GM21737 (cell line): ENCODE data around the gene SPATA46.

Source experiments
- ATAC-seq: cut with Tn5 transposase; IDR thresholded peaks from one replicate; pipeline ENCODE4 v1.9.1; 2021; ENCODE audit warnings: mild to moderate bottlenecking, moderate library complexity; ENCODE audit not compliant: unreplicated experiment

The SPATA46 gene

DNA sequence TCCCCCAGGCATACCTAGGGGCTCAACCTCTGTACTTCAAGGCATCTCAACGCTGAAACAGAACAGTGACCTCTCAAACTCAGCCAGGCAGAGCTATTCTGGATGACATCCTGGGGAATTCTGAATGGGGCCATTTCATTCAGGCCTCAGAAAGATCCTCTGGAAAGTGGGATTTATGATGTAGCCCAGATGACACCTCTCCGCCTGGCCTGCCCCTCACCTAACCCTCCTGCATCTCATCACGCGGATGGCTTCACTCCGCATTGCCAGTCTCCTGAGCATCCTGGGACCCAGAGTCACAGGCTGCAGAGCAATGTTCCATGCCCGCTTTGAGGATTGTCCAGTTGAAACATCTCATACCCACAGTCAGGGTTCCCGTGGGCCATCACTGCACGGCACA is 1.2 kb downstream of the SPATA46 start:
- ATAC-seq, result no peak

DNA sequence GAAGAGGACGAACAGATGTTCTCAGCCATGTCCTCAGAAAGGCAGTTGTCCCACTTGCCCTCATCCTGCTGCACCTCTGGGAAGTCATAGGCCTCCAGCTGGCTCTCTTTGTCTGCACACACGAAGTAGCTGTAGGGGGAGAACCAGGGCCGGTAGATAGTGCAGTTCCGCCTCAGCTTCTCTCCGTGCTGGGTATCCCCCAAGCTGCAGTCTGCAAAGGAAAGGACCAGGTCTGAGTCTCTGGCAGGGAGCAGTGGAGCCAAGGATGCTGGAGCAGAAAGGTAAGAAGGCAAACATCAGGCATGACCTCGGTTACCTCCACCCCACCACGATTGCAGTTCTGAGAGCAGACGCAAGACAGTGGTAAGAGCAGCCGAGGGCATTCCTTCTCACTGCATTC is 2.2 kb downstream of the SPATA46 start:
- no peak for ATAC-seq

DNA sequence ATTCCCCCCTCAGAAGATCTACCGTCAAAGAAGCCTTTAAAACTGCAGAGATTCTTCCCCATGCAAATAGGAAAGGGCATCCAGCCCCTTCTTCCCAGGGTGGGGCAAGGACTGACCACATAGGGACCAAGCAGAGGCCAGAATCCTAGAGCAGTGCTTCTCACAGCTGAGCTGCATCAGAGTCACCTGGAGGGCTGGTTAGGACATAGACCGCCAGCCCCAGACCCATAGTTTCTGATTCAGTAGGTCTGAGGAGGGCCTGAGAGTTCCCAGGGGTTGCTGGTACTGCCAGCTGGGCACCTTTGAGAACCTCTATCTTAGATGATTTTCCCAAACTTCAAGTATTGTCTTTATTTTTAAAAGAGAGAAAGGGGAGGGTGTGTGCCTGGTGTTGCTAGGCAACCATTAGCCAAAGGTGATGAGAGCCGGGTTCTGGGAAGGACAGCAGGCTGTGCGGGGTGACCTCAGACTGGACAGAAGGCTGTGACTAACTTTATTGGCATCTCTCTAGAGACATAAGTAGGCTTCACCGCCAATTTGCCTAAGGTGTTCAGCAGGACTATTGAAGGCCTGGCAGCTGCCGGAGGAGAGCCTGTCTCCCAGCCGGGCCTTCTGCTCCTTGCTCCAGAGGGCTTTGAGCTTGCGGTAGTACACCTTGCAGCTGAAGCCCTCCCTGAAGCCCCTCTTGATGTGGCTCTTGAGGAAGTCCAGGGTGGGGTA is 3.0 kb downstream of the SPATA46 start:
- no peak for ATAC-seq

DNA sequence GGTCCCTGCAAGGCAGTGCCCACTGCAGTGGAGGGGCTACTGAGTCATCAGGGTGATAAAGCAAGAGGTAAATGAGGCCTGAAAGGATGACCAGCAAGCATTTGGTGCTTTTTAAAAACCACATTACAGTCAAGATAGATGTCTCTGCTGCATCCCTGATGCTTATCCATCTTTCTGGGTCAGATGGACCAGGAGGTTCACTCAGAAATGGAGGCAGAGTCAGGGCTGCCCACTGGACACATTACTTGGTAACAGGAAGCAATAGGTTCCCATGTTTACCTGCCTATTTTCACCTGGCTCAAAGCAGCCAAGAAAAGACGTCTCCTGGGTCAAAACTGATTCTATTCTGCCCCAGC is 3.6 kb downstream of the SPATA46 start:
- no peak for ATAC-seq

DNA sequence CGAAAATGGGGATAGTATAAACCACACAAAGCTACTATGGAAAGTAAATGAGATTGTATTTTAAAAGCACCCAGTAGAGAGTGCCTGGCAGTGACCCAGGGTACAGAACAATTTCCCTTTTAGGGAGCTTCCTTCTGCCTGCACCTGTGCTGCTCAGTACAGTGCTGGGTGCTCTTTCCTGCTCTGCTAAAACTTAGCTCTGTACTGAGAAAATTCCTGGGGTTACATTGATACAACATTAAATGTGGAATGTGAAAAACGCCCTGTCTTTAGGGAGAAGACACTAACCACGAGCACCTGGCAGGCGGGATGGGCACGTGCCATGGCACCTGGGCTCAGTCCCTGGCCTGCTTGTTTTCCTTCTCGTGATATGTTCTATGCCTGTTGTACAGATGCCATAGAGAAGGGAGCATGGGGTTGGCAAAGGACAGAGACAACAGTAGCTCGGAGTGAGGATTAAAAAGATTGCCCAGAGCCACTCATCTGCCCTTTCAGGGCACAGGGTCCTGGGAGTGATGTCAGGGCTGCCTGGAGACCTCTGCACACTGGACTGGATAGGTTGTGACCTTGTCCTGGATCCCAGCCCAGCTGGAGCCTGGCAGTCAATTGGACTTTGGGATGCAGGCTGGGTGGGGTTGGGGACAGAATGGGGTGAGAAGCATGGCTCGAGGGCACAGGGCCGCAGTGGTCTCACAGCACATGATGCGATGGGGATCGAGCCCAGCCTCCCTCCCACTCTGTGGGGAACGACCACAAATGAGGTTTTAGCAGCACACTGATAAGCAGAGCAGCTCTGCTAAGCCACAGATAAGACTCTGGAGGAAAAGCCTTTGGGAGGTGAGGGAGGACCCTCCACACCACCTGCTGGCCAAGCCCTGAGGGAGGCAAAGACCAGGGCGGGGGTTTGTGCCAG is 4.2 kb downstream of the SPATA46 start:
- no peak for ATAC-seq

DNA sequence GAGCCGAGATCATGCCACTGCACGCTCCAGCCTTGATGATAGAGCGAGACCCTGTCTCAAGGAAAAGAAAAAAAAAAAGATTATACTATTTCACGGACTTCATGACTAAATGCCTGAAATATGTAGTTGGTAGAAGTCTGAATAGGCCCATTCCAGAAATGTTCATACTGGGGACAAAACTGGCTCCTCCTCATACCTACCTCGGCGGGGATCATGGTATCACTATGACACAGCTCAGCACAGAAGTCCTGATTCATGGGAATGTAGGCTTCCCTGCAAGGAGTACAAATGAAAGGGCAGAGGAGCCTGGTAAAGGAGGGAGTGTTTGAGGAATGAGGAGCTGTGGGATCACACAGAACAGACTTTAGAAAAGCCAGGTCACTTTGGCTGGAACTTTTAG is 5.0 kb downstream of the SPATA46 start:
- ATAC-seq, result no peak

DNA sequence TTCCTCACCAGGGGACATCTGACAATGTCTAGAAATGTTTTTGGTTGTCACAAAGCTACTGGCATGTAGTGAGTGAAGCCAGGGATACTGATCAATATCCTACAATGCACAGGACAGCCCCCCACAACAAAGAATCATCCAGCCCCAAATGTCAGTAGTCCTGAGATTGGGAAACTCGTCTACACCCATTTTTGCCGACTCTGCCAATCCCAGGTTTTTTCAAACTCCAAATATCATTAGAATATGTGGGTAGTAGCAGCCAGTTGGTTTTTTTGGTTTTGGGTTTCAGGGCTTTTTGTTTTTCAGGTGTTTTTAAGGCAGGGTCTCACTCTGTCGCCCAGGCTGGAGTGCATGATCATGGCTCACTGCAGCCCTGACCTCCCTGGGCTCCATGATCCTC is 5.9 kb downstream of the SPATA46 start:
- ATAC-seq, result no peak

DNA sequence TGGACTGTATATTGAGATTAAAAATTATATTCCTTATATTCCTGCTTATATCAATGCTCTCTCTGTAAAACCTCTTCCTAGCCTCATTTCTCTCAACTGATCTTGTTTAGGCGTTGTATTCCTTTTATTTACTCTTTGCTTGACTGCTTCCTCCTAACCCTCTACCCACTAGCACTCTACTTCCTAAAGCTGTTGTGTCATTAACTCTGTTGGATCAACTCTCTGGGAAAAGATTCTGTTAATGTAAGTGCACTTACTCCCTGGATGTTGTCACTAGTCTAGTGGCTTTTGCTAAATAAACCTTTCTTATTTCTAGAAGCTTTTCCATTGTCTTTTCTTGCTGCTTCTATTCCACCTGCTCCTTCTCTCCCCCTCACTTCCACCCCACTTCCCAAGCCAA is 6.5 kb downstream of the SPATA46 start:
- ATAC-seq, result no peak

DNA sequence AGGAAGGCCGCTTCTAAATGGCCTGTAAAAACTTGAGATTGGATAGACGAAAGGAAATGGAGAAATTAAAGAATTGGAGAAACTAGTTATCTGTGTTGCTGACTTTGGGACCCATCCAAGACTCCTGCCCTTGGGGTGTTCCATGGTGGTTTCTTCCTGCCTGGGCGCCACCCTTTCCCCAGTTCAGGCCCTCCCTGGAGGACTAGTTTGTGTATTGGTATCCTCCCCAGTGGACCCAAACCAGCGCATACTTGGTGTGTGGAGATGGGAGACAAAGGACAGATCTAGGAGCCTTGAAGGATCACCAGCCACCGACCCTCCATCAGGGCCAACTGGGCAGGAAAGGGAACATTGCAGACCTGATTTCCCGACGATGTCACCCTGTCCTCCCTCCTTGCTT is 7.1 kb downstream of the SPATA46 start:
- no peak for ATAC-seq

DNA sequence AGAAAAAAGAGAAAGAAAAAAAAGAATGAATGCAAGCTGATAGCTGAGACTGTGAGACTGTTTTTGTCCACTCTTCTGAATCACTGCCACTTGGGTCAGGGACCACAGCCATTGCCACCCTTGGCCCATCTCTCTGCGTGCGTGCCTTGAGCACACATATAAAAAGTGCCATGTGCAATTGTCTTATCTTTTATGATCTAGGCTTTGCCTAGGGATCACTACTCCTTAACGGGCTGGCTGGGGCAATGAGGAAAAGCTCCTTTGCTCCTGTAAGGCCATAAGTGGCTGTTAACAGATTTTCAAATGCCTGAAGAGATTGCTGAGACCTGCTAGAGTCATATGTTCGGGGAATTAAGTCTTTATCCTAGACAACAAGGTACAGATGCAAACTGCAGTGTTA is 8.2 kb downstream of the SPATA46 start:
- ATAC-seq, result no peak

DNA sequence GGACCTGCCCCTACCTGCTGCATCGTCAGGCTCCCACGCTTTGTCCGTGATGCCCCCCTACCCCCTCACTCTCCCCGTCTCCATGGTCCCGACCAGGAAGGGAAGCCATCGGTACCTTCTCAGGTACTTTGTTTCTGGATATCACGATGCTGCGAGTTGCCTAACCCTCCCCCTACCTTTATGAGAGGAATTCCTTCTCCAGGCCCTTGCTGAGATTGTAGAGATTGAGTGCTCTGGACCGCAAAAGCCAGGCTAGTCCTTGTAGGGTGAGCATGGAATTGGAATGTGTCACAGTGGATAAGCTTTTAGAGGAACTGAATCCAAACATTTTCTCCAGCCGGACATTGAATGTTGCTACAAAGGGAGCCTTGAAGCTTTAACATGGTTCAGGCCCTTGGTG is 8.9 kb downstream of the SPATA46 start:
- ATAC-seq, result no peak

DNA sequence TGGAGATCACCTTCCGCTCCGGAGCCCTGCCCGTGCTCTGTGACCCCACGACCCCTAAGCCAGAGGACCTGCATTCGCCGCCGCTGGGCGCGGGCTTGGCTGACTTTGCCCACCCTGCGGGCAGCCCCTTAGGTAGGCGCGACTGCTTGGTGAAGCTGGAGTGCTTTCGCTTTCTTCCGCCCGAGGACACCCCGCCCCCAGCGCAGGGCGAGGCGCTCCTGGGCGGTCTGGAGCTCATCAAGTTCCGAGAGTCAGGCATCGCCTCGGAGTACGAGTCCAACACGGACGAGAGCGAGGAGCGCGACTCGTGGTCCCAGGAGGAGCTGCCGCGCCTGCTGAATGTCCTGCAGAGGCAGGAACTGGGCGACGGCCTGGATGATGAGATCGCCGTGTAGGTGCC is 9.6 kb downstream of the SPATA46 start:
- no peak for ATAC-seq

DNA sequence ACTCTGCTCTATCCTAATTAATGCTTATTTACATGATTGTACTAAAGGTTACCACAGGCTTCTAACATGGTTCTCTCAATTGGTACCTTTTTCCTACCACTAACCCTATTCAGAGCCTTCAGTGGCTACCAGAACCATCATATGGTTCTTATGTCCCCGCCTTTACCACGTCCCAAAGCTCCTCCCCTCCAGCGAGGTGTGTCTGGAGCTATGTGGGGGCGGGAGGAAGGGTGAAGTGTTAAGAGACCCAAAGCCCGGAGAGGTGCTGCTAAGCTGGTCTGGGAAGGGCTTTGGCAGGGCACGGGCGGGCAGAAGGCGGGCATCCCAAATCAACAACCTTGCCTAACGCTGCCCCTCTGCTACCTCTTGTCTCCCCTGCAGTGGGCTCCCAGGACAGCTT is 10.0 kb downstream of the SPATA46 start:
- no peak for ATAC-seq

DNA sequence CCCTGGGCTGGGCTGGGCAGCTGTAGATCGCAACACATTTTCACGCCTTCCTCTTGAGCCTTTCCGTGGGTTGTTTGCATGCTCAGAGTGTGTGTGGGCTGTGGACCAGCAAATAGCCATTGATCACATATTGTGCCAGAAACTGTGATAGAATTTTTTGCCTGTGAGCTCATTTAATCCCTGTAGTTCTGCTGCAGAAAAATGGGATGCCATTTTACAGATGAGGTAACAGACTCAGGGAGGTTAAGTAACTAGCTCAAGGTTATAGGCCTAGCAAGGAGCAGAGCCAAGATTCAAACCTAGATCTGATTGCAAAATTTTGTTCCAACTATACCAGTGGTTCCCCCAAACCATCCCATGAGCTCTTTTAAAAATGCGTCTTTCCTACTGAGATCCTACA is 10.5 kb downstream of the SPATA46 start:
- no peak for ATAC-seq

DNA sequence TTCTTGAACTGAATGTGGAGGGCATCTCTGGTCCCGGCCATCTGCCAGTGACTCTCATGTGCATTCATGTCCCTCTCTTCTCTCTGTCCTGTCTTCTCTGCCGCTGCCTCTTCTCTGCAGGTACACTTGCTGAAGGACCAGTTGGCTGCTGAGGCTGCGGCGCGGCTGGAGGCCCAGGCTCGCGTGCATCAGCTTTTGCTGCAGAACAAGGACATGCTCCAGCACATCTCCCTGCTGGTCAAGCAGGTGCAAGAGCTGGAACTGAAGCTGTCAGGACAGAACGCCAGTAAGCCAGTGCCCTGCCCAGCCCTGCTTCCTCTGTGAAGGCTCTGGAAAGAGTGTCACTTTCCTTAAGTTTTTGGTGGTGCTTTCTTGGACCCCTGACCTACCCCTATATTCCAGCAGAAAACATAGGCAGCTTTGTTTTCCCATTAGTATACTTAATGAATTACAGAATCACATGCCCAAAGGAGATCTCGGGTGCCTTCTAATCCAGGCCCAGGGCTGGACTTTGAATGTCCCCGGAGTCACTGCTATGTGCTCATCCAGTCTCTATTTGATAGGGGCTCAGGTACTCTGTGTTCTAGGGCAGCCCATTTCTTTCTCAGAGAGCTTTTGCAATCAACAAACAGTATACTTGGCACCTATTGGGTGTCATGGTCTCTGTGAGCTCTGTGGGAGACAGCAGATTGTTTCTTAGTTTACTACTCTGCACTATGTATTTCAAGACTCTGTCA is 11.2 kb downstream of the SPATA46 start:
- ATAC-seq, result no peak

DNA sequence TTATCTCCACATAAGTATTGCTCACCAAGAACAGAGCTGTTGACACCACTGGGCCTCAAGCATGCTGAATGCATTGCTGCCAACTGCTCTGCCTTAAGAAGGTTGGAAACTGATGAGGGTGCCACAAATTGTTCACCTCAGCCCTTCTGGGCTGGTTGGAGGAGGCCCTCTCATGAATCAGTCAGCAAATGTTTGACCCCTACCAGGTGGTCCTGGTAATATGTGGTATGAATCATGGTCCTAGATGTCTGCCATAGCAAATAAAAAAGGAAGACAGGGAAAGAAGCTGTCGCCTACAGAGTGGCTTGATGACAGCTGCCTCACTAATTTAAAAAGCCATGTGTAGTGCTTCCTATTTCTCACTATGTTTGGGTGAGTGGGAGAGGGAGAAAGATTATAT is 12.2 kb downstream of the SPATA46 start:
- ATAC-seq, result no peak

DNA sequence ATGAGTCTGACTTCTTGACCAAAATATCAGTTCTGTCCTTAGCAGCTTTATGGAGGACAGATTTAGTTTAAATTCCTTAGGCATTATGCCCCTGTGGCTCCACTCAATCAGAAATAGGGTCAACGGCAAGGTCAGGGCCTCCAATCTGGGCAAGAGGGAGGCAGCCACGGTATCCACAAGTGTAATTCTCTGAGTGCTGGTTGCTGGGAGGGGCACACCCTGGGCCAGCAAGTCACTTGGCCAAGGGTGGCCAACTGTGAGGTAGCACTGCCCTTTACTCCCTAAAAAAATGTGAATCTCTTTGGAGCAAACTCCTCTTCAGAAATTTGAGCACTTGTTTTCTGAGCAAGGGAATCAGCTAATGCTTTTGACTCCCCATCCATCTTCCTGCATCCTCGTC is 12.8 kb downstream of the SPATA46 start:
- ATAC-seq, result no peak

DNA sequence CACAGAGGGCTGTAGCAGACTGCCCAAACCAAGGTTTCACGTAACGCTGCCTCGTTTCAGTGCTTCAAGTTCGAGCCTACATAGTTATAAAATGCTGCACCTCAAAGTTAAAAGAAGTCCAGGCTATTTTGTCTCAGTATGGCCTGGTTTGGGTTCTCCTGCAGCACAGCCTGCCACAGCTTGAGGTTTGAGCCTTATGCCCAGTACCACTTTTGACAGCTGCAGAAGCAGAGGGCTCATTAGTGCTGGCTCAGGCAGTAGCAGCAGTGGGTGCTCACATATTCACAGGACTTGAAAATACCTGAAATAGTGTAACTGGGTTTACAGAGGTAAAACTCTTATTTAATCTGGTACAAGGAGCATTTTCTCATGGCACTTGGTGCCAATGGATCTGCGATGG is 15.3 kb downstream of the SPATA46 start:
- peak; percentile 35 for ATAC-seq

DNA sequence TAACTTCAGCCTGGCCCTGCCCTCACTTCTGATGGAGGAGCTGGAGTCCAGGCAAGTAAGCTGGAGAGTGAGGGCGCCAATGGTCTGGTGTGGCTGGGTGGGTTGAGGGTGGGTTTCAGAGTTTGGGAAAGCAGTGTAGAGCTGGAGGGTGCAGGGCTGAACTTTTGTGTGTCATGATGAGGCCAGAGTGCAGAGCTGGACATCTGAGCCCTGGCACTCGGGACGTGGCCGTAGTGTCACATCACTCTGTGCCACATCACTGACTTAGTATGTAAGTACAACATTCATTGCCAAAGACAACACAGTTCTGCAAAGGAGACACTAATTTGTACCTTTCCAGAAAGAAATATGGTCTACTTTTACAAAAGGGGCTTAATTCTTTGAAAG is 15.8 kb downstream of the SPATA46 start:
- no peak for ATAC-seq

DNA sequence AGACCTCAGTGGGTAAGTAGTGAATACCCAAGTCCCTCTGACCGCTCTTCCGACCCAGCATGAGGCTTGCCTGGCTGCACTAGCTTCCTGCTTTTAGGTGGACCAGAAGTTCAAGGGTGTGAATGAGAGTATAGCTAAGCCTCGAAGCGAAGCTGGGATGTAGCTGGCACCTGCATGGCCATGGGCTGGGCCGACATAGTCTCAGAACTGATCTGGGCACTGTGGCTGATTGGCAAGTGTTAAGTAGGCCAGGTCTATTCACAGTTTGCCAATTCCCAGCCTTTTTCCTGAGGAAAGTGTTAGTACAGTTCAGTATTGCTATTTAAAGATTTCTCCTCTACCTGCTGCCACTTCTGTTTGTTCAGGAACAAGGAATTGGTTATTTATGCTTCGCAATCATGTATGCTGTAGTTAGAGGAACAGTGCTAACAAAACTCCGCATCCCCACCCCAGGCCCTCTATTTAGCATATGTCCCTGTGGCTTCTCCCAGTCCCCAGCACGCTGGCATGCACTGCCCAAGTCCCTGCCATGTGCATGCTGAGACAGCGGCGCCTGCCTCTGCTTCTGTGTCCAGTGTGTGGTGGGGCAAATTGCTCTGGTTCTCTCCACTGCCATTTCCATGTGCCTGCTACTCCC is 16.3 kb downstream of the SPATA46 start:
- no peak for ATAC-seq

DNA sequence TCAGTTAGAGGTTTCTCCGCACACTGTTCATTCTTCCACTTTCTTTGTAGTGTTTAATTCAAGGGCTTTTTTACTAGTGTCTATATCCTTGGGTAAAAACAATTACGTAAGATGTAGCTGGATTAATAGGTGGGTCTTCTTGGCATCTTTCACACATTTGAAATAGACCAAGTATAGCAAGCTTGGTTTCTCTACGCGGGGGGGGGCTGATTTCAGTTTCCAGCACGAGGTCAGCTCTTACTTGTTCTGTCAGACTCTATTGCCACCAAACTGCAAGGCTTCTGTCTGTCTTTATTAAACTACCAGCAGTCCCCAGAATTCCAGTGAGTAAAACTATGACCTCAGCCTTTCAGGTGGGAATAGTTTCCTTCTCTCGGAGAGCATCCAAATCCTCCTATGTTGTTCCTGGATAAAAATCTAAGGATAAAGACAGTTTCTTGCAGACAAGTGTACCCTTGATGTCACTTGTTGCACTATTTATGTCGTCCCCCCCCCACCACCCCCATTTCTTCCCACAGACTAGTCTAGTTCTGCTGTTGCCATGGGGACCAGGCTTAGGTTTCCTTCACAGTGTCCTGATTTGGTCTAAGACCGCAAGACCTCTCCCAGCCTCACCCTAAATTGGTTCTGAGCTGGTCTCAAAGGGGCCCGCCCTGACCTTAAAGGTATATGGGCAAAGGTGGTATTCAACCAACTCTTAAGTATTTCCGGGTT is 17.0 kb downstream of the SPATA46 start:
- ATAC-seq, result no peak
